Activated T-helper 1 cell treated with anti-CD3 and anti-CD28 coated beads, Interleukin-12 subunit alpha, Interleukin-12 subunit beta, Interleukin-2, Interleukin-4 antibody, amounts not matched to agents 30 ng/mL and 10 ng/mL and 1 ng/mL, durations not matched to agents 14 hours and 24 hours and 36 hours (primary cell): Measurements from ENCODE around the gene PTK6. TPM values are rescaled to one million over a fixed set of nuclear protein-coding genes. Genes with fewer than 3 reads are reported as not detected.

Source experiments
- DNase-seq: peaks from one replicate; pipeline ENCODE4 v3.0.0; 2021; ENCODE audit warnings: low spot score
- H3K27ac Mint-ChIP-seq: one replicate; pipeline ENCODE4 v1.8.0; 2021; ENCODE audit warnings: mild to moderate bottlenecking, mixed read lengths
- H3K27me3 Mint-ChIP-seq: one replicate; pipeline ENCODE4 v1.8.0; 2022; ENCODE audit warnings: mild to moderate bottlenecking, moderate library complexity, mixed read lengths; ENCODE audit not compliant: insufficient read depth
- H3K36me3 Mint-ChIP-seq: one replicate; pipeline ENCODE4 v1.8.0; 2021; ENCODE audit warnings: low read depth, mixed read lengths
- H3K4me1 Mint-ChIP-seq: one replicate; pipeline ENCODE4 v1.8.0; 2021; ENCODE audit warnings: low read depth, mixed read lengths
- H3K4me3 Mint-ChIP-seq: one replicate; pipeline ENCODE4 v1.8.0; 2021; ENCODE audit warnings: mild to moderate bottlenecking, moderate library complexity, mixed read lengths
- H3K9me3 Mint-ChIP-seq: one replicate; pipeline ENCODE4 v1.8.0; 2021; ENCODE audit warnings: mixed read lengths
- intact Hi-C: fragments of 100-400 bp; cut with micrococcal nuclease; formaldehyde crosslinking; loops from one replicate; pipeline ENCODE4 v1.15.1; 2024
- total RNA-seq: library from RNA; stranded (reverse); gene quantifications from 2 replicates; pipeline ENCODE4 v1.2.3, GENCODE V29; 2022

Gene PTK6
- total RNA-seq, 1 donor from 2014 or later, result 0.16 TPM

DNA sequence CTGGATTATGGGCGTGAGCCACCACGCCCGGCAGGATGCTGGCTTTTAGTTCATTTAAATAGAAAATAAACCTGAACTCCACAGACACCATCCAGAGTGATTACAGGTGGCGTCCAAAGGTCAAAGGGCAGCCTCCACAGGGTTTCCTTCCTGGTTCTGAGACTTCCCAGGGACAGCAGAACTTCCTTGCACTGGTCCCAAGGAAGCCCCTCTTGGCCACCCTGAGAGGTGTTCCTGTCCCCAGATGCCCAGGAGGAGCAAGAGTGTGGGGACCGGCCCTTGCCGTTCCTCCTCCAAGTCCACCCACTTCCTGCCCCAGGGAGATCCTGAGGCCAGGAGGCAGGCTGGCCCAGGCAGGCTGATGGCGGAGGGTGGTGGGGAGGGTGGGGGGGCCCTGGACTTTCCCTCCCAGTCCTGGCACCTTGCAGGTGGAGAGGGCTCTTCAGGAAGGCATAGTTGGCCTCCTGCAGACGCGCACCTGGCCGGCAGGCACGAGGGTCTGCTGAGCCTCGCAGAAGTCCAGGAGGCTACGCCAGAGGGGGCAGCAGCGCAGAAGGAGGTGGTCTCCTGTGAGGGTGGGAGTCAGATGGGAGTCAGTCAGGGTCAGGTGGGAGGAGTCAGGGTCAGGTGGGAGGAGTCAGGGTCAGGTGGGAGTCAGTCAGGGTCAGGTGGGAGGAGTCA is 21.8 kb upstream of the PTK6 start:
- DNase-seq, result no peak
- H3K4me1 Mint-ChIP-seq, result no peaks in the 10 kb centered on the region
- peaks cover 14% of the 10 kb centered on the region for H3K36me3 Mint-ChIP-seq
- H3K27me3 Mint-ChIP-seq, result peaks cover 3% of the 10 kb centered on the region
- H3K27ac Mint-ChIP-seq, result no peak overlapping the region
- no peak overlapping the region for H3K4me3 Mint-ChIP-seq
- intact Hi-C loops, result no loop called here
- H3K9me3 Mint-ChIP-seq, result no peaks in the 10 kb centered on the region

DNA sequence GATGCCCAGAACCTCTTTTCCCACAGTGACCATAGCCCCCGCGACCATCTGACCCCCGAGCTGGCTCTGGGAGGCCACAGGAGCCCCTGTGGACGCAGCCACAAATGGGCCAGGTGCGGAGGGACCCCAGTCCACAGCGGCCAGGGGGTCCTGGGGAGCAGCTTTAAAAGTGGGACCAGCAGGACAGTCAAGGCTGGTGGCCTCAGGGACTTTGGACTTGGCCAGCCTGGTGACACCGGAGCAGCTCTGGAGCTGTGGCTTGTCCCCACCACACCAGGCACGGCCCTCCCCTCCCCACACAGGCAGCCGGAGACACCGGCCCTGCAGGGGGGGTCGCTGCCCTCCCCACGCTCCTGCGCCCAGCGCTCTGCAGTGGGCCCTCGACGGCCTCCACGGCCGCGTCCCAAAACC is 20.3 kb upstream of the PTK6 start:
- DNase-seq, result no peak
- intact Hi-C loops, result no loop called here
- Mint-ChIP-seq H3K27me3 (peaks cover 5% of the 10 kb centered on the region), H3K4me1 (peaks cover 7% of the 10 kb centered on the region), H3K4me3 (no peak overlapping the region), H3K9me3 (no peaks in the 10 kb centered on the region), H3K27ac (no peak overlapping the region), H3K36me3 (peaks cover 14% of the 10 kb centered on the region)

DNA sequence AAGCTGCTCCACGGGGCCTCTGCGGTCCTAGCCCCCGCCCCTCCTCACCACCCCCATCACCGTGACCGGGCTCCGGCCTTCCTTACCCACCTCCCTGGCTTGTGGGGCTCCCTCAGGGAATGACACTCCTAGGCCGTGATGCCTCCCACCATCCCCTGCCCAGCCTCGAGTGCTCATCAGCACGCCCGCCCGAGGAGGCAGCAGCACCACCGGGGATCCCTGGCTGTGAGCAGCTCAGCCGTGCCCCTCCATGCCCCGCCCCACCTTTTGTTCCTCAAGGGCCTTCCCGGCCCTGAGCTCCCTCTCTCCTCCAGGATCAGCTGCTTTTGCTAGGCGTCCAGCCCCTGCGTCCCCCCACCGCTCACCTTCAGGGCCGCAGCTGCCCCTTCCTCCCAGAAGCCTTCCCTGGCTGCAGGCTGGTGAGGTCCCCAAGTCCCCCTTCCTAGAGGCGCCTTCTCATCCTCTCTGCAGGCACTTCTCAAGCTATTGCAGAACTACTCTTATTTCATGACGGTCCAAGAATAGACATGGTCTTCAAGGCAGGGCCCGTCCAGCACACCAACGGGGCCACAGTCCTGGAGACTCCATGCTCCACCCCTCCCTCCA is 19.8 kb upstream of the PTK6 start:
- H3K4me3 Mint-ChIP-seq, result no peak overlapping the region

GRCh38 chr20:63555661-63556381 is 18.6 kb upstream of the PTK6 start:
- intact Hi-C loops, result no loop called here
- peaks cover 9% of the 10 kb centered on the region for H3K4me1 Mint-ChIP-seq
- no peak overlapping the region for H3K4me3 Mint-ChIP-seq
- no peak overlapping the region for H3K27ac Mint-ChIP-seq
- H3K9me3 Mint-ChIP-seq, result no peaks in the 10 kb centered on the region
- peaks cover 9% of the 10 kb centered on the region for H3K27me3 Mint-ChIP-seq
- peaks cover 12% of the 10 kb centered on the region for H3K36me3 Mint-ChIP-seq
- DNase-seq, result no peak

More for the DNA sequence above, 19.8 kb upstream of the PTK6 start:
- no peak for DNase-seq
- Mint-ChIP-seq H3K9me3 (no peaks in the 10 kb centered on the region), H3K36me3 (peaks cover 14% of the 10 kb centered on the region), H3K27ac (no peak overlapping the region), H3K27me3 (peaks cover 6% of the 10 kb centered on the region), H3K4me1 (peaks cover 9% of the 10 kb centered on the region)
- intact Hi-C loops, result no loop called here

DNA sequence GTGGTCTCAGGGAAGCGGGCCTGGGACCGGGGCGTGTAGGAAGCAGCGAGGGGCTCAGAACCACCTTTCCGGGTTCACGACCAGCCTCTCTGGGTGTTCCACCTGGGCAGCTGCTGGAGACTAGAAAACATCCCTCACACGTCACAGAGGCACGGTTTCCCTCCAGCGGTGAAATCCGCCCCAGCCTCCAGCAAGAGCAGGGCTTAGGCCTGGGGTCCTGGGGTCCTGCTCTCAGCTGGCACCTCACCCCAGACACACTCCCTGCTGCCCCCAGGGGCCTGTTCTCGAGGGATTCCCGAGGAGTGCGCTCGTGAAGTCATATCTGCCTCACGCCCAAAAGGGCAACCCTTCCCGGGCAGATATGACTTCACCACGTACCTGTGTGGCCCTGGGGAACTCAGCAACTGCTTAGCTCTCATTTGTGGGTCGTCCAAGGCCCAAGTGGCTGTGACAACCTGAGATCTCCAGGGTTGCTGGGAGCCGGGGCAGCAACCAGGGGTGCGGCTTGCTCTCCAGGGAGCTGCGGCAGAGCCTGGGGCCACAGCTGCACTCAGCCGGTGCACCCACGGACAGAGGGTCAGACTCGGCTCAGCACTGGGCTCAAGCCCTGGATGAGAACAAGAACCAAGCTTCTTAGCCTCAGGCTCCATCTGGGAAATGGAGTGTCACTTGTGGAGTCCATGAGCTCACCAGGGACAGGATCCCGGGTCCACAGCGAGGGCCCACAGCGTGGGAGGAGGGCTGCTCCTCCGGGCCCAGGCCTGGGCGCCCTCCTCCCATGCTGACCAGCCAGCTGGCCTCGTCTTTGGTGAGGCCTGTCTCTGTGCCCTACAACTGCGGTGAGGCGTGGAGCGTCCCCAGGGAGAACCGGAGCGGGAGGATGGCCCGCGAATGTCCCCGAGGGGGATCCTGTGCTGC is 17.4 kb upstream of the PTK6 start:
- no peak overlapping the region for H3K27ac Mint-ChIP-seq
- H3K4me3 Mint-ChIP-seq, result peak overlapping the region; percentile 57
- no peak for DNase-seq
- peaks cover 16% of the 10 kb centered on the region for H3K27me3 Mint-ChIP-seq
- peaks cover 9% of the 10 kb centered on the region for H3K36me3 Mint-ChIP-seq
- intact Hi-C loops, result no loop called here
- H3K4me1 Mint-ChIP-seq, result peaks cover 9% of the 10 kb centered on the region
- H3K9me3 Mint-ChIP-seq, result no peaks in the 10 kb centered on the region

GRCh38 chr20:63553933-63554290 is 16.7 kb upstream of the PTK6 start, which contains the start of gene FNDC11:
FNDC11 (plus strand) TSS chr20:63554159; CDS start chr20:63555664, 1,505 bp downstream.
- peak within 1 kb of the TSS; percentile 55 for H3K27ac Mint-ChIP-seq
- intact Hi-C loops, result loop anchor here (1.0 to 2.0 kb wide), 10 partner anchors 13 to 509 kb away; partner anchors contain the start of genes GMEB2, PPDPF, PTK6 and SAMD10
- peaks cover 9% of the 10 kb centered on the region for H3K36me3 Mint-ChIP-seq

DNA sequence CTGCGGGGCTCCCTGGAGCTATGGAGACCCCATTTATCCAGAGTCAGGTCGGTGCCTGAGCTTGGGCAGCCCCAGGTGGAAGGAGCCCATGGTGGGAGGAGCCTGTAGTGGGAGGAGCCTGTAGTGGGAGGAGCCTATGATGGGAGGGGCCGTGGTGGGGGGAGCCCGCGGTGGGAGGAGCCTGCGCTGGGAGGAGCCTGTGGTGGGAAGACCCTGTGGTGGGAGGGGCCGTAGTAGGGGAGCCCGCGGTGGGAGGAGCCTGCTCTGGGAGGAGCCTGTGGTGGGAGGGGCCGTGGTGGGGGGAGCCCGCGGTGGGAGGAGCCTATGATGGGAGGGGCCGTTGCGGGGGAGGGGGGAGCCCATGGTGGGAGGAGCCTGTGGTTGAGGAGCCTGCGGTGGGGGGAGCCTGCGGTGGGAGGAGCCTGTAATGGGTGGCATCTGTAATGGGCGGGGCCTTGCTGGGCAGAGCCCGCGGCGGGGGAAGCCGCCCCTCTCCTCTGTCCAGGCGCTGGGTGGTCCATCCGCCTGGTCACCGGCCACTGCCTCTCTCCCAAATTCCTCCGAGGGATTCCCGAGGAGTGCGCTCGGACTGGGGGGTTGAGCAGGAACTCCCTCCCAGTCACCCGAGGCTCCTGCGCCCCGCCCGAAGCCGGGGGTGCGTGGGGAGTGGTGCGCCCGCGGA is 16.2 kb upstream of the PTK6 start:
- Mint-ChIP-seq H3K27me3 (peaks cover 19% of the 10 kb centered on the region), H3K36me3 (peaks cover 6% of the 10 kb centered on the region), H3K9me3 (no peaks in the 10 kb centered on the region), H3K27ac (peak overlapping the region; percentile 55), H3K4me1 (peaks cover 9% of the 10 kb centered on the region), H3K4me3 (peak overlapping the region; percentile 63)
- DNase-seq, result peak; percentile 86
- intact Hi-C loops, result loop anchor here (1.0 to 2.0 kb wide), 10 partner anchors 14 to 510 kb away; partner anchors contain the start of genes GMEB2, PPDPF, PTK6 and SAMD10

More at GRCh38 chr20:63553933-63554290, 16.7 kb upstream of the PTK6 start, which contains the start of gene FNDC11:
- Mint-ChIP-seq H3K27me3 (peaks cover 19% of the 10 kb centered on the region), H3K4me3 (peak within 1 kb of the TSS; percentile 63), H3K4me1 (peaks cover 9% of the 10 kb centered on the region), H3K9me3 (no peaks in the 10 kb centered on the region)
- DNase-seq, result peak; percentile 43

GRCh38 chr20:63552481-63553249 is 15.5 kb upstream of the PTK6 start:
- DNase-seq, result peak; percentile 62
- H3K36me3 Mint-ChIP-seq, result peaks cover 5% of the 10 kb centered on the region
- H3K4me3 Mint-ChIP-seq, result peak overlapping the region; percentile 63
- H3K27me3 Mint-ChIP-seq, result peaks cover 19% of the 10 kb centered on the region
- peaks cover 9% of the 10 kb centered on the region for H3K4me1 Mint-ChIP-seq
- intact Hi-C loops, result loop anchor here (1.0 to 2.0 kb wide), 10 partner anchors 15 to 511 kb away; partner anchors contain the start of genes GMEB2, PPDPF, PTK6 and SAMD10
- peak overlapping the region; percentile 55 for H3K27ac Mint-ChIP-seq
- no peaks in the 10 kb centered on the region for H3K9me3 Mint-ChIP-seq

GRCh38 chr20:63551068-63551467 is 13.9 kb upstream of the PTK6 start:
- no peak for DNase-seq
- intact Hi-C loops, result no loop called here
- Mint-ChIP-seq H3K36me3 (no peaks in the 10 kb centered on the region), H3K9me3 (no peaks in the 10 kb centered on the region), H3K27ac (no peak overlapping the region), H3K27me3 (peaks cover 19% of the 10 kb centered on the region), H3K4me3 (no peak overlapping the region), H3K4me1 (peaks cover 9% of the 10 kb centered on the region)

GRCh38 chr20:63549679-63550282 is 12.6 kb upstream of the PTK6 start:
- DNase-seq, result no peak
- H3K4me1 Mint-ChIP-seq, result peaks cover 9% of the 10 kb centered on the region
- H3K36me3 Mint-ChIP-seq, result no peaks in the 10 kb centered on the region
- H3K27ac Mint-ChIP-seq, result no peak overlapping the region
- peaks cover 19% of the 10 kb centered on the region for H3K27me3 Mint-ChIP-seq
- intact Hi-C loops, result no loop called here
- H3K9me3 Mint-ChIP-seq, result no peaks in the 10 kb centered on the region
- H3K4me3 Mint-ChIP-seq, result no peak overlapping the region

DNA sequence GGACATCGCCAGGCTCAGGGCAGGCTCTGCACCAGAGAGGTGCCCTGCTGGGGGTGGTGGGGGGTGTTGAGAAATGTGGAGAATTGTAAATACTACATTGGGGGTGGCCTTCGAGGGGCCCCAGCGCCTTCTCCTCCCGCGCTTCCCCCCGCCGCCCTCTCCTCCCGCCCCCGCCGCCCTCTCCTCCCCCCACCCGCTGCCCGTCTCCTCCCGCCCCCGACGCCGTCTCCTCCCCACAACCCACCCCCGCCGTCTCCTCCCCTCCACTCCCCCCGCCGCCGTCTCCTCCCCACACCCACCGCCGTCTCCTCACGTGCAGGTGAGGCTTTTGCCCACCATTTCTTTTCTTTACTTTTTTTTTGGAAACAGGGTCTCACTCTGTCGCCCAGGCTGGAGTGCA is 11.8 kb upstream of the PTK6 start:
- H3K27me3 Mint-ChIP-seq, result peaks cover 19% of the 10 kb centered on the region
- H3K4me1 Mint-ChIP-seq, result peaks cover 9% of the 10 kb centered on the region
- no peaks in the 10 kb centered on the region for H3K36me3 Mint-ChIP-seq
- no peaks in the 10 kb centered on the region for H3K9me3 Mint-ChIP-seq
- no peak overlapping the region for H3K4me3 Mint-ChIP-seq
- DNase-seq, result no peak
- no peak overlapping the region for H3K27ac Mint-ChIP-seq
- intact Hi-C loops, result no loop called here
